Measurements from ENCODE around the gene PPP1R37. TPM values are rescaled to one million over a fixed set of nuclear protein-coding genes. Genes with fewer than 3 reads are reported as not detected.

Gene PPP1R37
- total and polyA plus RNA-seq, 2 of the 13 experiments (the other 11 are each of a cell fraction or from before 2014, with no cell fraction given), result 9.0 to 14.3 TPM

DNA sequence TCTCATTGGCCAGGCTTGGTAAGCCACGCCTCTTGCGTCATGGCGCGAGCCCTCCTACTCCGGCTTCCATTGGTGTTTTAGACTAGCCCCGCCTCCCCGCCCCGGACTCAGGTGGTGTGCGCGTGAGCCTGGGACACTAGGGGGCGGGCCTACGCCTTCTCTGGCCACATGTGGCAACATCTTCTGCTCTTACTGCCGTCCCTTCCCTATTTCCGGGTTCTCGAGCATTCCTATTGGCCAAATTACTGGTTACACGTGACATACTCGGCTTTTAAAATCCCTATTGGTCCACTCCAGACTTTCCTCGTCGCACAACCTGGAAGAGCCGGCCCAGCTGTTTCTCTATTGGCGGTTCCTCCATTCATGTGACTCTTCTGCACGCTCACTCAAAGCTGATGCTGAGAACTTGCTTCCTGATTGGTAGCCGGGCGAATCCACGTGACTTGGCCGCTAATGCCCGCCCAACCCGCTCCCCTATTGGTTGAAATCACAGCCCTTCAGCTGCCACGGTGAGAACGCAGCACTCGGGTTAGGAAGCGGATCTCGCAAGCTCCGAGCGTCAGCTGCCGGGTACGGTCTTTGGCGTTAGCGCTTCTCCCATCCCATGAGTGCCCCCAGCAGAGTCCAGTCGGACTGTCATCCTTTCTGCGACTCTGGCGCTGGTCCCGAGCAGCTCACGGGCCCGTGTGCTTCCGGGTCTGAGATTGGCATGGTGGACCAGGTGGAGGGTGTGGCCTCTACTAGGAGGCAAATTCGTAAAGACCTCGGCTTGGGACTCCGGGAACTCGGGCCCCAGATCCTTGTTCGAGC is 85.5 kb downstream of the PPP1R37 start, which contains the start of gene BLOC1S3 (continued):
- TF ChIP-seq, protein P1, sequence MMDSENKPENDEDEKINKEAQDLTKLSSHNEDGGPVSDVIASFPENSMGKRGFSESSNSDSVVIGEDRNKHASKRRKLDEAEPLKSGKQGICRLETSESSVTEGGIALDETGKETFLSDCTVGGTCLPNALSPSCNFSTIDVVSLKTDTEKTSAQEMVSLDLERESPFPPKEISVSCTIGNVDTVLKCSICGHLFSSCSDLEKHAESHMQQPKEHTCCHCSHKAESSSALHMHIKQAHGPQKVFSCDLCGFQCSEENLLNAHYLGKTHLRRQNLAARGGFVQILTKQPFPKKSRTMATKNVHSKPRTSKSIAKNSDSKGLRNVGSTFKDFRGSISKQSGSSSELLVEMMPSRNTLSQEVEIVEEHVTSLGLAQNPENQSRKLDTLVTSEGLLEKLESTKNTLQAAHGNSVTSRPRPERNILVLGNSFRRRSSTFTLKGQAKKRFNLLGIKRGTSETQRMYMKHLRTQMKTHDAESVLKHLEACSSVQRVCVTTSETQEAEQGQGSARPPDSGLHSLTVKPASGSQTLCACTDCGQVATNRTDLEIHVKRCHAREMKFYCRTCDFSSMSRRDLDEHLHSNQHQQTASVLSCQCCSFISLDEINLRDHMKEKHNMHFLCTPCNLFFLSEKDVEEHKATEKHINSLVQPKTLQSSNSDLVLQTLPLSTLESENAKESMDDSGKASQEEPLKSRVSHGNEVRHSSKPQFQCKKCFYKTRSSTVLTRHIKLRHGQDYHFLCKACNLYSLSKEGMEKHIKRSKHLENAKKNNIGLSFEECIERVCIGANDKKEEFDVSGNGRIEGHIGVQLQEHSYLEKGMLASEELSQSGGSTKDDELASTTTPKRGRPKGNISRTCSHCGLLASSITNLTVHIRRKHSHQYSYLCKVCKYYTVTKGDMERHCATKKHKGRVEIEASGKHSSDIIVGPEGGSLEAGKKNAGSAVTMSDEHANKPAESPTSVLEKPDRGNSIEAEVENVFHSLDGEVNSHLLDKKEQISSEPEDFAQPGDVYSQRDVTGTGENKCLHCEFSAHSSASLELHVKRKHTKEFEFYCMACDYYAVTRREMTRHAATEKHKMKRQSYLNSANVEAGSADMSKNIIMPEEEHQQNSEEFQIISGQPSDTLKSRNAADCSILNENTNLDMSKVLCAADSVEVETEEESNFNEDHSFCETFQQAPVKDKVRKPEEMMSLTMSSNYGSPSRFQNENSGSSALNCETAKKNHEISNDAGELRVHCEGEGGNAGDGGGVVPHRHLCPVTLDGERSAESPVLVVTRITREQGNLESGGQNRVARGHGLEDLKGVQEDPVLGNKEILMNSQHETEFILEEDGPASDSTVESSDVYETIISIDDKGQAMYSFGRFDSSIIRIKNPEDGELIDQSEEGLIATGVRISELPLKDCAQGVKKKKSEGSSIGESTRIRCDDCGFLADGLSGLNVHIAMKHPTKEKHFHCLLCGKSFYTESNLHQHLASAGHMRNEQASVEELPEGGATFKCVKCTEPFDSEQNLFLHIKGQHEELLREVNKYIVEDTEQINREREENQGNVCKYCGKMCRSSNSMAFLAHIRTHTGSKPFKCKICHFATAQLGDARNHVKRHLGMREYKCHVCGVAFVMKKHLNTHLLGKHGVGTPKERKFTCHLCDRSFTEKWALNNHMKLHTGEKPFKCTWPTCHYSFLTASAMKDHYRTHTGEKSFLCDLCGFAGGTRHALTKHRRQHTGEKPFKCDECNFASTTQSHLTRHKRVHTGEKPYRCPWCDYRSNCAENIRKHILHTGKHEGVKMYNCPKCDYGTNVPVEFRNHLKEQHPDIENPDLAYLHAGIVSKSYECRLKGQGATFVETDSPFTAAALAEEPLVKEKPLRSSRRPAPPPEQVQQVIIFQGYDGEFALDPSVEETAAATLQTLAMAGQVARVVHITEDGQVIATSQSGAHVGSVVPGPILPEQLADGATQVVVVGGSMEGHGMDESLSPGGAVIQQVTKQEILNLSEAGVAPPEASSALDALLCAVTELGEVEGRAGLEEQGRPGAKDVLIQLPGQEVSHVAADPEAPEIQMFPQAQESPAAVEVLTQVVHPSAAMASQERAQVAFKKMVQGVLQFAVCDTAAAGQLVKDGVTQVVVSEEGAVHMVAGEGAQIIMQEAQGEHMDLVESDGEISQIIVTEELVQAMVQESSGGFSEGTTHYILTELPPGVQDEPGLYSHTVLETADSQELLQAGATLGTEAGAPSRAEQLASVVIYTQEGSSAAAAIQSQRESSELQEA (CRISPR knock-in tag; IDR thresholded peaks at IDR 0.05; ENCODE audit: not compliant biosample characterization), result peak; percentile 21
- TF ChIP-seq, protein P2, sequence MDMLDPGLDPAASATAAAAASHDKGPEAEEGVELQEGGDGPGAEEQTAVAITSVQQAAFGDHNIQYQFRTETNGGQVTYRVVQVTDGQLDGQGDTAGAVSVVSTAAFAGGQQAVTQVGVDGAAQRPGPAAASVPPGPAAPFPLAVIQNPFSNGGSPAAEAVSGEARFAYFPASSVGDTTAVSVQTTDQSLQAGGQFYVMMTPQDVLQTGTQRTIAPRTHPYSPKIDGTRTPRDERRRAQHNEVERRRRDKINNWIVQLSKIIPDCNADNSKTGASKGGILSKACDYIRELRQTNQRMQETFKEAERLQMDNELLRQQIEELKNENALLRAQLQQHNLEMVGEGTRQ (IDR thresholded peaks at IDR 0.05; ENCODE audit: low read depth, low read length), result peak; percentile 84; the same call in 1 of the 2 replicates
- TF ChIP-seq, protein P2 (CRISPR knock-in tag; IDR thresholded peaks at IDR 0.05; ENCODE audit: borderline replicate concordance), result peak; percentile 95
- TF ChIP-seq, protein P3, sequence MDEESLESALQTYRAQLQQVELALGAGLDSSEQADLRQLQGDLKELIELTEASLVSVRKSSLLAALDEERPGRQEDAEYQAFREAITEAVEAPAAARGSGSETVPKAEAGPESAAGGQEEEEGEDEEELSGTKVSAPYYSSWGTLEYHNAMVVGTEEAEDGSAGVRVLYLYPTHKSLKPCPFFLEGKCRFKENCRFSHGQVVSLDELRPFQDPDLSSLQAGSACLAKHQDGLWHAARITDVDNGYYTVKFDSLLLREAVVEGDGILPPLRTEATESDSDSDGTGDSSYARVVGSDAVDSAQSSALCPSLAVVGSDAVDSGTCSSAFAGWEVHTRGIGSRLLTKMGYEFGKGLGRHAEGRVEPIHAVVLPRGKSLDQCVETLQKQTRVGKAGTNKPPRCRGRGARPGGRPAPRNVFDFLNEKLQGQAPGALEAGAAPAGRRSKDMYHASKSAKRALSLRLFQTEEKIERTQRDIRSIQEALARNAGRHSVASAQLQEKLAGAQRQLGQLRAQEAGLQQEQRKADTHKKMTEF (CRISPR knock-in tag; IDR thresholded peaks at IDR 0.05), result peak; percentile 55
- TF ChIP-seq POLR2G (IDR thresholded peaks at IDR 0.05; ENCODE audit: low read depth, low read length), result peak; percentile 1; the same call in 1 of the 2 replicates
- TF ChIP-seq REL (CRISPR knock-in tag; conservative IDR thresholded peaks at IDR 0.05), result no peak
- TF ChIP-seq REPIN1 (CRISPR knock-in tag; IDR thresholded peaks at IDR 0.05; ENCODE audit: borderline replicate concordance, low read depth), result peak; percentile 47; the same call in 1 of the 2 replicates
- 0 out of 2 replicates have a peak, but pooled peaks have one; percentile 21 for TF ChIP-seq ZNF691 (CRISPR knock-in tag; IDR thresholded peaks at IDR 0.05; ENCODE audit: borderline replicate concordance, low read depth)
- TF ChIP-seq, protein P4, sequence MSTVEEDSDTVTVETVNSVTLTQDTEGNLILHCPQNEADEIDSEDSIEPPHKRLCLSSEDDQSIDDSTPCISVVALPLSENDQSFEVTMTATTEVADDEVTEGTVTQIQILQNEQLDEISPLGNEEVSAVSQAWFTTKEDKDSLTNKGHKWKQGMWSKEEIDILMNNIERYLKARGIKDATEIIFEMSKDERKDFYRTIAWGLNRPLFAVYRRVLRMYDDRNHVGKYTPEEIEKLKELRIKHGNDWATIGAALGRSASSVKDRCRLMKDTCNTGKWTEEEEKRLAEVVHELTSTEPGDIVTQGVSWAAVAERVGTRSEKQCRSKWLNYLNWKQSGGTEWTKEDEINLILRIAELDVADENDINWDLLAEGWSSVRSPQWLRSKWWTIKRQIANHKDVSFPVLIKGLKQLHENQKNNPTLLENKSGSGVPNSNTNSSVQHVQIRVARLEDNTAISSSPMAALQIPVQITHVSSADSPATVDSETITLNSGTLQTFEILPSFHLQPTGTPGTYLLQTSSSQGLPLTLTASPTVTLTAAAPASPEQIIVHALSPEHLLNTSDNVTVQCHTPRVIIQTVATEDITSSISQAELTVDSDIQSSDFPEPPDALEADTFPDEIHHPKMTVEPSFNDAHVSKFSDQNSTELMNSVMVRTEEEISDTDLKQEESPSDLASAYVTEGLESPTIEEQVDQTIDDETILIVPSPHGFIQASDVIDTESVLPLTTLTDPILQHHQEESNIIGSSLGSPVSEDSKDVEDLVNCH (CRISPR knock-in tag; IDR thresholded peaks at IDR 0.05), result no peak
- TF ChIP-seq KLF15 (CRISPR knock-in tag; IDR thresholded peaks at IDR 0.05; ENCODE audit: borderline replicate concordance), result no peak
- TF ChIP-seq MXI1 (IDR thresholded peaks at IDR 0.05; ENCODE audit: borderline replicate concordance, low read depth, low read length), result peak; percentile 97; the same call in 1 of the 3 replicates

All from HepG2 (cell line).